Ectodermal cell (in vitro differentiated cells): Measurements from ENCODE around the gene CCDC88C.
A peak's percentile ranks its signal among the peaks of the same experiment; 100 is the strongest.

ENCODE experiments used
- H3K27ac ChIP-seq: 2 replicates; pipeline ENCODE4 v1.7.0; 2013; ENCODE audit warnings: mild to moderate bottlenecking, low read depth, low read length; ENCODE audit not compliant: insufficient read depth, poor library complexity, severe bottlenecking
- H3K27me3 ChIP-seq: 2 replicates; pipeline ENCODE4 v1.7.0; 2013; ENCODE audit warnings: mild to moderate bottlenecking, low read length; ENCODE audit not compliant: insufficient read depth, control insufficient read depth, poor library complexity, severe bottlenecking
- H3K36me3 ChIP-seq: one replicate; pipeline ENCODE4 v1.7.0; 2013; ENCODE audit warnings: low read length; ENCODE audit not compliant: control insufficient read depth, insufficient read depth
- H3K4me1 ChIP-seq: one replicate; pipeline ENCODE4 v1.7.0; 2013; ENCODE audit warnings: low read length; ENCODE audit not compliant: control insufficient read depth, insufficient read depth
- H3K4me3 ChIP-seq: 2 replicates; pipeline ENCODE4 v1.7.0; 2013; ENCODE audit warnings: low read depth, low read length, control low read depth; ENCODE audit not compliant: insufficient read depth
- H3K9me3 ChIP-seq: 2 replicates; pipeline ENCODE4 v1.7.0; 2013; ENCODE audit warnings: mild to moderate bottlenecking, low read length, moderate library complexity; ENCODE audit not compliant: control insufficient read depth
- WGBS, 2 experiments: methylation state at CpG; one replicate each; pipeline ENCODE4 v1.1.7; 2013; ENCODE audit warnings: missing lambda C conversion rate in 2 of 2; 5-methylcytosine and 5-hydroxymethylcytosine counted together

CCDC88C gene

DNA sequence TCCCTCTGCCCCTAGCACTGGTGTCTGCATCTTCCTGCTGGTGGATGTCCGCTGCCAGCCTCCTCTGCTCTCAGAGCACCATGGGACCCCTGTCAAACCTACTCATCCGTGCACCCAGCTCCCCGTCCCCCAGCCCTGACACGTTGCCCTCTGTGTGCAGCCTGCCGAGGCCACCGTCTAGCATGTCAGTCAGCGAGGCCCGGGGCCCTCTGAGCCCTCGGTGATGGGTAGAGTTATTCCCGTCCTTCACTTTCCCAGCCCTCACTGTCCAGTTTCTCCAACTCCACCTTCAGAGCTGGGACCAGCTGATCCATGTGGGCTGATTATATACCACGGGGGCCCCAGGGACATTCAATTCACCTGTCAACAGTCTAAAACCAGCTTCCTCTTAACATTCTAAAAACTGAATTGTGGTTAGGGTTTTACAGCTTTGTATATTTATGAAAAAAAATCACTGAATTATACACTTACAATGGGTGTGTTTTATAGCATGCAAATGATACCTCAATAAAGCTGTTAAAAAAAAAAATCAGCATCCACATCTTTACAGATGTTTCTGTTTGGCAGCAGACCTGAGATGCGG lies 61.3 kb downstream of the CCDC88C start:
- Histone ChIP-seq H3K9me3 (no peaks in the 10 kb centered on the region), H3K4me3 (no peak overlapping the region), H3K27me3 (no peaks in the 10 kb centered on the region), H3K4me1 (peaks cover 28% of the 10 kb centered on the region), H3K36me3 (peaks cover 9% of the 10 kb centered on the region), H3K27ac (no peak overlapping the region)
- 87 to 89% methylated on average over 12 of the region's 12 CpGs for WGBS, 2 experiments

DNA sequence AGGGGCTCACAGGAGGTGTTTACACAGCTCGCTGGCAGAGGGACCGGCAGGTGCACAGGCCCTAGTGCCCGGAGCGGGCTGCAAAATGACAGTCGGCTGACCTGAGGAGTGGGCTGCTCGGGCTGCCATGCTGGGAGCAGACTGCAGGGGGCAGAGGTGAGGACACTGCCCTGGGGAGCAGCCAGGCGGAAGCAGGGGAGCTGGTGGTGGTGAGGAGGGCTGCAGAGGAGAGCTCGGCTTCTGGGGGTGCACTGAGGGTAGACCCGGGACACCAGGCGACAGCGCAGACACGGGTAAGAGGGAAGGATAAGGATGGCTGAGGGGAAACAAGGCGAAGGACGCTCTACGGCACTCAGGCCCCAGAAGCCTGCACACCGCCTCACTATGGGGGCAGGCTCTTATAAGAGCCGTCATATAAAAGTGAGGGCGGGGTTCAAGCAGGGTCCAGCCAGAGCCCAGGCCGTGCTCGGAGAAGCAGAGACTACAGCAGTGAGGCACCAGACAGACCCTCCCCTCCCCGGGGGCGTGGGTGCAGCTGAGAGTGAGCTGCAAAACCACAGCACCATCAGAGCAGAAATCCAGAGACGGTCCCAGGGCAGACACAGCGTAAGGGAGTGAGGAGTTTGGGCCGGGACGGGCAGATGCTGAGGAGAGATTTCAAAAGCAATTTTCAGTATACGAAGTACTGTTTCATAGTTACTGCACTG lies 62.5 kb downstream of the CCDC88C start:
- no peak overlapping the region for H3K27ac ChIP-seq
- H3K4me1 ChIP-seq: peaks cover 28% of the 10 kb centered on the region
- H3K9me3 ChIP-seq: no peaks in the 10 kb centered on the region
- H3K27me3 ChIP-seq: no peaks in the 10 kb centered on the region
- peaks cover 9% of the 10 kb centered on the region for H3K36me3 ChIP-seq
- no peak overlapping the region for H3K4me3 ChIP-seq
- WGBS, 2 experiments: 82 to 86% methylated on average over 27 of the region's 27 CpGs

GRCh38 chr14:91354221-91354916 lies 63.3 kb downstream of the CCDC88C start:
- Histone ChIP-seq H3K27me3 (no peaks in the 10 kb centered on the region), H3K27ac (no peak overlapping the region), H3K36me3 (peaks cover 7% of the 10 kb centered on the region), H3K9me3 (no peaks in the 10 kb centered on the region), H3K4me3 (no peak overlapping the region), H3K4me1 (peaks cover 28% of the 10 kb centered on the region)
- 96 to 97% methylated on average over 14 of the region's 14 CpGs for WGBS, 2 experiments

- WGBS, 2 experiments: 86 to 87% methylated on average over 17 of the region's 17 CpGs
- Histone ChIP-seq H3K4me3 (no peak overlapping the region), H3K27me3 (no peaks in the 10 kb centered on the region), H3K27ac (peak overlapping the region; percentile 60), H3K4me1 (peaks cover 32% of the 10 kb centered on the region), H3K9me3 (no peaks in the 10 kb centered on the region), H3K36me3 (no peaks in the 10 kb centered on the region)
These were observed 64.6 kb downstream of the CCDC88C start for GRCh38 chr14:91352728-91353692.

- H3K27me3 ChIP-seq: no peaks in the 10 kb centered on the region
- 60 to 62% methylated on average over 19 of the region's 19 CpGs for WGBS, 2 experiments
- peaks cover 33% of the 10 kb centered on the region for H3K4me1 ChIP-seq
- H3K9me3 ChIP-seq: no peaks in the 10 kb centered on the region
- no peak overlapping the region for H3K4me3 ChIP-seq
- no peaks in the 10 kb centered on the region for H3K36me3 ChIP-seq
- H3K27ac ChIP-seq: peak overlapping the region; percentile 38
These were observed 65.6 kb downstream of the CCDC88C start for GRCh38 chr14:91352053-91352452.

DNA sequence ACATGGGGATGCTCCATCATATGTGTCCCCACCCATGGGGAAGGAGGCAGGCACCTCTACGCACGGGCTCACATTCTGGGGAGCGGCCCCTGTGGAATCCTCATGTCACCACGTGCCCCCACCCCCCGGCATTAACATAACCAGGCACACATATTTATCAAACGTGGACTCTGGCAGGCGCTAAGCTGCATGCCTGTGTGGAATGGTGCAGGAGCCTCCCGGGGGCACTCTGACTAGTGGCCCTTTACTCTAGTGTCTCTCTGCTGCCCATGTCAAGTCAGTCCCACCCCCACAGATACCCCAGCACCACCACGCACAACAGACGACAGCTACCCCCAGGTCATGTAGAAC lies 66.1 kb downstream of the CCDC88C start:
- H3K4me3 ChIP-seq: no peak overlapping the region
- 88 to 90% methylated on average over 10 of the region's 10 CpGs for WGBS, 2 experiments
- peaks cover 31% of the 10 kb centered on the region for H3K4me1 ChIP-seq
- H3K27ac ChIP-seq: no peak overlapping the region
- H3K27me3 ChIP-seq: no peaks in the 10 kb centered on the region
- H3K36me3 ChIP-seq: no peaks in the 10 kb centered on the region
- H3K9me3 ChIP-seq: no peaks in the 10 kb centered on the region

GRCh38 chr14:91350813-91351511 lies 66.7 kb downstream of the CCDC88C start:
- Histone ChIP-seq H3K36me3 (no peaks in the 10 kb centered on the region), H3K4me1 (peaks cover 31% of the 10 kb centered on the region), H3K9me3 (no peaks in the 10 kb centered on the region), H3K4me3 (no peak overlapping the region), H3K27ac (no peak overlapping the region), H3K27me3 (no peaks in the 10 kb centered on the region)
- WGBS, 2 experiments: 92 to 93% methylated on average over 18 of the region's 18 CpGs

GRCh38 chr14:91350483-91350812 lies 67.2 kb downstream of the CCDC88C start:
- 89 to 94% methylated on average over 1 of the region's 1 CpG for WGBS, 2 experiments
- peaks cover 31% of the 10 kb centered on the region for H3K4me1 ChIP-seq
- H3K9me3 ChIP-seq: no peaks in the 10 kb centered on the region
- no peak overlapping the region for H3K4me3 ChIP-seq
- H3K36me3 ChIP-seq: no peaks in the 10 kb centered on the region
- H3K27ac ChIP-seq: no peak overlapping the region
- no peaks in the 10 kb centered on the region for H3K27me3 ChIP-seq

- Histone ChIP-seq H3K4me1 (peaks cover 31% of the 10 kb centered on the region), H3K27me3 (no peaks in the 10 kb centered on the region), H3K4me3 (no peak overlapping the region), H3K36me3 (no peaks in the 10 kb centered on the region), H3K9me3 (no peaks in the 10 kb centered on the region), H3K27ac (no peak overlapping the region)
- 74 to 82% methylated on average over 9 to 10 of the region's 10 CpGs for WGBS, 2 experiments
These were observed 68.0 kb downstream of the CCDC88C start for GRCh38 chr14:91349481-91350074.
